Measurements from ENCODE around the gene KLHL18.

DNA sequence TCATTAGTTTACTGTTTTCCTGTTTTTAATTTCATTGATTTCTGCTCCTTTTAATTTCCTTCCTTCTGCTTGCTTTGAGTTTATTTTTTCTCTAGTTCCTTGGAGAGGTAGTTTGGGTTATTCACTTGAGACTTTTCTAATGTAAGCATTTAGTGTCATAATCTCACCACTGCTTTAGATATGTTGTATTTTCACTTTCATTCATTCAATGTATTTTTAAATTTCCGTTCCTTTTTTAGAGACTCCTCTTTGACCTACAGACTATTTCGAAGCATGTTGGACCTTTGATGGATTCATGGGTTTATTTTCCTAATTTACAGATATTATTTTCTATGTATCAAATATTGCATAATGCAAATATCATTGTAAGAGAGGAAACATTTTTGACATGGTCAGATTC, 23.3 kb downstream of the KLHL18 start:
- no peak for TF ChIP-seq CTCF (IDR thresholded peaks at IDR 0.05)
- TF ChIP-seq POLR2A (IDR thresholded peaks at IDR 0.05), result no peak
